Stomach (tissue), 4 donors: ENCODE measurements around the gene KCNQ1.

Source experiments
- EP300 ChIP-seq: sonication (generic); formaldehyde crosslinking; IDR thresholded peaks from one replicate; pipeline ENCODE4 v1.6.1; 2017; ENCODE audit warnings: antibody characterized with exemption
- POLR2AphosphoS5 ChIP-seq, 3 donors: sonication (generic); formaldehyde crosslinking; IDR thresholded peaks; one replicate each; pipeline ENCODE4 v1.6.1; 2016; ENCODE audit warnings: antibody characterized with exemption in 3 of 3
- TF ChIP-seq, protein P1 (sequence below), 7 experiments: fragments of 450-650 bp in 4 of 7; fragments of 200-600 bp in 3 of 7; sonication (generic) in 3 of 7; IDR thresholded peaks; one replicate each; pipeline ENCODE4 v1.5.1; 2016 to 2019; ENCODE audit warnings: antibody characterized with exemption in 7 of 7, control low read depth in 2 of 7, mild to moderate bottlenecking in 1 of 7

DNA sequence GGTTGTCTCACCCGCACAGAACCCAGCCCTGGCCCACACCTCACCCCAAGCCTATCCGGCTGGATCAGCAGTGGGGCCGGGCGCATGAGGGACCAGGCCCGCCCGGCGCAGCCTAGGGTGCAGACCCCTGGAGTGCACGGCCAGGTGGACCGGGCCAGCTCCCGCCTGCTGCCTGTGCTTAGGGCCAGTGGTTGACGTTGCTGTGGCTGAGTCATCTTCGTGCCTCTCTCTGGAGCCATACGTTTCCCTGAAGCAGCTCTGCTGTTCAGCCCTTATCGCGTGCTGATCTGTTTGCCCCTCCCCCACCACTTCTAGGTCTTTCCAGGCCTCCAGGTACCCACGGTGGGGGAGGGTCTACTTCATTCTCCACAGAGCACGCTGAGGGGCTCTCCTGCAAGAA is 401.2 kb downstream of the KCNQ1 start:
- no peak for TF ChIP-seq EP300
- TF ChIP-seq, protein P1, sequence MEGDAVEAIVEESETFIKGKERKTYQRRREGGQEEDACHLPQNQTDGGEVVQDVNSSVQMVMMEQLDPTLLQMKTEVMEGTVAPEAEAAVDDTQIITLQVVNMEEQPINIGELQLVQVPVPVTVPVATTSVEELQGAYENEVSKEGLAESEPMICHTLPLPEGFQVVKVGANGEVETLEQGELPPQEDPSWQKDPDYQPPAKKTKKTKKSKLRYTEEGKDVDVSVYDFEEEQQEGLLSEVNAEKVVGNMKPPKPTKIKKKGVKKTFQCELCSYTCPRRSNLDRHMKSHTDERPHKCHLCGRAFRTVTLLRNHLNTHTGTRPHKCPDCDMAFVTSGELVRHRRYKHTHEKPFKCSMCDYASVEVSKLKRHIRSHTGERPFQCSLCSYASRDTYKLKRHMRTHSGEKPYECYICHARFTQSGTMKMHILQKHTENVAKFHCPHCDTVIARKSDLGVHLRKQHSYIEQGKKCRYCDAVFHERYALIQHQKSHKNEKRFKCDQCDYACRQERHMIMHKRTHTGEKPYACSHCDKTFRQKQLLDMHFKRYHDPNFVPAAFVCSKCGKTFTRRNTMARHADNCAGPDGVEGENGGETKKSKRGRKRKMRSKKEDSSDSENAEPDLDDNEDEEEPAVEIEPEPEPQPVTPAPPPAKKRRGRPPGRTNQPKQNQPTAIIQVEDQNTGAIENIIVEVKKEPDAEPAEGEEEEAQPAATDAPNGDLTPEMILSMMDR (IDR thresholded peaks at IDR 0.05) = no peak
- no peak for TF ChIP-seq POLR2AphosphoS5 (IDR thresholded peaks at IDR 0.05)
